ENCODE measurements around the gene BLTP3A. TPM values are rescaled to one million over a fixed set of nuclear protein-coding genes. Genes with fewer than 3 reads are reported as not detected.
"Not testable (repeated sequence)": the region's sequence is repeated elsewhere in the genome, so short reads cannot be mapped to it uniquely, and the experiment has no call there.

Gene BLTP3A
- total RNA-seq: 10 to 100 TPM; 17.0 to 21.0 TPM

- H3K4me1 Mint-ChIP-seq: peaks cover 21% of the 10 kb centered on the region
- H3K36me3 Mint-ChIP-seq (ENCODE audit: low read depth): peaks cover 7% of the 10 kb centered on the region
- intact Hi-C loops (cut with DNase I, micrococcal nuclease): loop anchor here (1.0 to 5.0 kb wide), 8 partner anchors 19 to 555 kb away; partner anchors contain the start of genes ANKS1A (in 2 of the 2), SNRPC (in 2 of the 2), HMGA1 (in 1 of the 2) and ILRUN (in 1 of the 2)
- H3K4me3 Mint-ChIP-seq: peak within 1 kb of the TSS; percentile 99
- no peaks in the 10 kb centered on the region for H3K9me3 Mint-ChIP-seq (ENCODE audit: low read depth)
- ATAC-seq (peak; percentile 95), DNase-seq (peak; percentile 88)
- peak within 1 kb of the TSS; percentile 95 for H3K27ac Mint-ChIP-seq
- ChIA-PET POLR2A (interaction anchor here (0.5 to 2.0 kb wide), 5 partner anchors 35 to 467 kb away, joined by 3 to 10 read pairs (median 4); partner anchors contain the start of genes ANKS1A, SNRPC and TAF11), CTCF (interaction anchor here (0.6 to 2.3 kb wide), 12 partner anchors 9 to 905 kb away, joined by 3 to 6 read pairs (median 3); partner anchors contain the start of gene ANKS1A)
- no peaks in the 10 kb centered on the region for H3K27me3 Mint-ChIP-seq
These were observed at the start of gene BLTP3A for GRCh38 chr6:34791701-34792604. Gene BLTP3A, plus strand, starts transcription at chr6:34792083. Its CDS starts 168 bp downstream, at chr6:34792251.

- ChIA-PET POLR2A (interaction anchor here (0.6 kb wide), 1 partner anchor 975 kb away, joined by 3 read pairs; no protein-coding TSS in a partner anchor), CTCF (no interaction called here)
- Mint-ChIP-seq H3K9me3 (ENCODE audit: low read depth) (no peaks in the 10 kb centered on the region), H3K27ac (no peak overlapping the region), H3K27me3 (no peaks in the 10 kb centered on the region), H3K4me1 (peaks cover 3% of the 10 kb centered on the region), H3K4me3 (no peak overlapping the region), H3K36me3 (ENCODE audit: low read depth) (no peaks in the 10 kb centered on the region)
- ATAC-seq (no peak), DNase-seq (no peak)
- intact Hi-C loops (cut with DNase I, micrococcal nuclease): no loop called here
These were observed 49.8 kb upstream of the BLTP3A start for GRCh38 chr6:34742094-34742493.

GRCh38 chr6:34743625-34744293 is 48.1 kb upstream of the BLTP3A start:
- Mint-ChIP-seq H3K27ac (no peak overlapping the region), H3K9me3 (ENCODE audit: low read depth) (no peaks in the 10 kb centered on the region), H3K36me3 (ENCODE audit: low read depth) (no peaks in the 10 kb centered on the region), H3K4me1 (no peaks in the 10 kb centered on the region), H3K4me3 (no peak overlapping the region), H3K27me3 (no peaks in the 10 kb centered on the region)
- intact Hi-C loops (cut with DNase I, micrococcal nuclease): no loop called here
- DNase-seq (no peak), ATAC-seq (no peak)
- ChIA-PET CTCF (interaction anchor here (0.7 kb wide), 1 partner anchor 23 kb away, joined by 4 read pairs; no protein-coding TSS in a partner anchor), POLR2A (no interaction called here)

- H3K27ac Mint-ChIP-seq; POLR2A ChIA-PET; DNase-seq; H3K4me1 Mint-ChIP-seq; ATAC-seq; H3K27me3 Mint-ChIP-seq; H3K9me3 Mint-ChIP-seq (ENCODE audit: low read depth); H3K4me3 Mint-ChIP-seq; intact Hi-C loops (cut with DNase I, micrococcal nuclease); H3K36me3 Mint-ChIP-seq (ENCODE audit: low read depth): not testable (repeated sequence)
- CTCF ChIA-PET: interaction anchor here (0.6 to 0.7 kb wide), 2 partner anchors 8 to 23 kb away, joined by 3 to 4 read pairs; no protein-coding TSS in a partner anchor
These were observed 47.6 kb upstream of the BLTP3A start for GRCh38 chr6:34744294-34744647.

- Mint-ChIP-seq H3K27ac (no peak overlapping the region), H3K36me3 (ENCODE audit: low read depth) (no peaks in the 10 kb centered on the region), H3K27me3 (no peaks in the 10 kb centered on the region), H3K9me3 (ENCODE audit: low read depth) (no peaks in the 10 kb centered on the region), H3K4me1 (no peaks in the 10 kb centered on the region), H3K4me3 (no peak overlapping the region)
- peak; percentile 32 for DNase-seq
- CTCF ChIA-PET: interaction anchor here (0.6 kb wide), 2 partner anchors 140 to 188 kb away, joined by 3 to 4 read pairs; no protein-coding TSS in a partner anchor
- peak; percentile 64 for ATAC-seq
- intact Hi-C loops (cut with DNase I, micrococcal nuclease): no loop called here
- POLR2A ChIA-PET: interaction anchor here (0.6 kb wide), 1 partner anchor 154 kb away, joined by 4 read pairs; no protein-coding TSS in a partner anchor
These were observed 46.4 kb upstream of the BLTP3A start for GRCh38 chr6:34745277-34746103.

GRCh38 chr6:34746104-34746846 is 45.6 kb upstream of the BLTP3A start:
- Mint-ChIP-seq H3K27ac (no peak overlapping the region), H3K9me3 (ENCODE audit: low read depth) (no peaks in the 10 kb centered on the region), H3K4me3 (no peak overlapping the region), H3K36me3 (ENCODE audit: low read depth) (no peaks in the 10 kb centered on the region), H3K27me3 (no peaks in the 10 kb centered on the region), H3K4me1 (no peaks in the 10 kb centered on the region)
- ATAC-seq (no peak), DNase-seq (no peak)
- ChIA-PET CTCF (no interaction called here), POLR2A (no interaction called here)
- intact Hi-C loops (cut with DNase I, micrococcal nuclease): no loop called here

- DNase-seq (no peak), ATAC-seq (no peak)
- Mint-ChIP-seq H3K36me3 (ENCODE audit: low read depth) (no peaks in the 10 kb centered on the region), H3K4me1 (no peaks in the 10 kb centered on the region), H3K27ac (no peak overlapping the region), H3K4me3 (no peak overlapping the region), H3K27me3 (no peaks in the 10 kb centered on the region), H3K9me3 (ENCODE audit: low read depth) (no peaks in the 10 kb centered on the region)
- intact Hi-C loops (cut with DNase I, micrococcal nuclease): no loop called here
- POLR2A ChIA-PET: no interaction called here
- CTCF ChIA-PET: interaction anchor here (0.7 kb wide), 2 partner anchors 323 to 358 kb away, joined by 3 to 4 read pairs; partner anchors contain the start of gene RPS10
These were observed 43.1 kb upstream of the BLTP3A start for GRCh38 chr6:34748757-34749156.

- H3K4me3 Mint-ChIP-seq; H3K27me3 Mint-ChIP-seq; H3K27ac Mint-ChIP-seq; H3K9me3 Mint-ChIP-seq (ENCODE audit: low read depth); H3K36me3 Mint-ChIP-seq (ENCODE audit: low read depth): not testable (repeated sequence)
- peaks cover 12% of the 10 kb centered on the region for H3K4me1 Mint-ChIP-seq
- POLR2A ChIA-PET: interaction anchor here (0.6 to 1.5 kb wide), 10 partner anchors 35 to 425 kb away, joined by 3 to 10 read pairs (median 4); partner anchors contain the start of genes ANKS1A, BLTP3A and TAF11
- ATAC-seq (peak; percentile 57), DNase-seq (peak; percentile 73)
- intact Hi-C loops (cut with DNase I, micrococcal nuclease): loop anchor here (1.0 to 5.0 kb wide), 6 partner anchors 34 to 519 kb away; partner anchors contain the start of genes HMGA1 (in 1 of the 2), ILRUN (in 1 of the 2), SMIM29 (in 1 of the 2) and TCP11 (in 1 of the 2)
- CTCF ChIA-PET: interaction anchor here (0.6 to 1.4 kb wide), 10 partner anchors 9 to 1059 kb away, joined by 3 to 5 read pairs (median 4); no protein-coding TSS in a partner anchor
These were observed 35.4 kb upstream of the BLTP3A start for GRCh38 chr6:34756513-34756856.

- ATAC-seq (no peak), DNase-seq (no peak)
- H3K36me3 Mint-ChIP-seq (ENCODE audit: low read depth): peaks cover 20% of the 10 kb centered on the region
- intact Hi-C loops (cut with DNase I, micrococcal nuclease): loop anchor here (1.0 to 5.0 kb wide), 16 partner anchors 33 to 969 kb away; partner anchors contain the start of genes ILRUN (in 2 of the 2), TAF11 (in 2 of the 2), HMGA1 (in 1 of the 2) and NUDT3 (in 1 of the 2)
- H3K27ac Mint-ChIP-seq: no peak overlapping the region
- peaks cover 12% of the 10 kb centered on the region for H3K4me1 Mint-ChIP-seq
- POLR2A ChIA-PET: interaction anchor here (0.6 to 1.5 kb wide), 8 partner anchors 34 to 1457 kb away, joined by 3 to 10 read pairs (median 4); partner anchors contain the start of genes ANKS1A, BLTP3A and TAF11
- CTCF ChIA-PET: interaction anchor here (0.6 to 1.4 kb wide), 8 partner anchors 11 to 1368 kb away, joined by 3 to 5 read pairs (median 4); no protein-coding TSS in a partner anchor
- no peaks in the 10 kb centered on the region for H3K27me3 Mint-ChIP-seq
- no peak overlapping the region for H3K4me3 Mint-ChIP-seq
- no peaks in the 10 kb centered on the region for H3K9me3 Mint-ChIP-seq (ENCODE audit: low read depth)
These were observed 34.1 kb upstream of the BLTP3A start for GRCh38 chr6:34757687-34758274.
